Measurements from ENCODE around the gene PFKP.

Gene PFKP

DNA sequence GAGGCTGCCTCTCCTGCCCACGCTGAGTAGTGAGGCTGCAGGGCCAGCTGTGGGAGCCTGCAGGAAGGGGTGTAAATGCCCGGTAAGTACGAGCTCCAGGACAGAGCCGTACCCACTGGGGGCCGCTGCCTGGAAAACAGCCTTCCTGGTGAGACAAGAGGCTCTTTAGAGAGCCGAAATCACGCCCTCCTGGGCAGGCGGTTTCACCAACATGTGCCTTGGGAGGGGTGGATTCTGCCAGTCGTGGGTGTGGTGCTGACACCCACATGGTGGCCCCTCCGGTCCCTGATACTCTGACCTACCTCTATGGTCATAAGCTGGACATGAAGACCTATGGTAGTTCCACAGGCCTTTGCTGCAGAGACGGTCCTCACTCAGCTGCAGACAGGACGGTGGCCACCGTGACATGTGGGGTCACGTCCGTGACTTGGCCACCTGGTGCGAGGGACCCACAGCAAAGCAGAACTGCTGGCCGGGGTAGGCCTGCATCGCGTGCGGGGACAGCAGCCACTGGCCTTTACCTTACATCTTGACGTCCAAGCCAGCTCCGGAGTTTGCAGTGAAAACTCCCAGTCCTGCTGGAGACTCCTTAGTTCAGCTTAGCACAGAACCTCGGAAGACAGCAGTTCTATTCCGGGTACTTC, 58.3 kb downstream of the PFKP start:
- Histone ChIP-seq H3K9ac (ENCODE audit: low read depth, low read length) (no peak overlapping the region), H3K36me3 (ENCODE audit: control insufficient read depth, insufficient read depth, low read length) (peaks cover 71% of the 10 kb centered on the region), H3K9me3 (ENCODE audit: control insufficient read depth, insufficient read depth, low read length) (no peaks in the 10 kb centered on the region), H3K27me3 (ENCODE audit: control insufficient read depth, insufficient read depth, low read length) (no peaks in the 10 kb centered on the region), H3K4me3 (ENCODE audit: low read depth, low read length) (no peak overlapping the region), H3K4me1 (ENCODE audit: control insufficient read depth, insufficient read depth, low read length) (no peaks in the 10 kb centered on the region)

GRCh38 chr10:3126249-3126648, 58.9 kb downstream of the PFKP start:
- no peaks in the 10 kb centered on the region for H3K4me1 ChIP-seq (ENCODE audit: control insufficient read depth, insufficient read depth, low read length)
- H3K27me3 ChIP-seq (ENCODE audit: control insufficient read depth, insufficient read depth, low read length): no peaks in the 10 kb centered on the region
- peaks cover 68% of the 10 kb centered on the region for H3K36me3 ChIP-seq (ENCODE audit: control insufficient read depth, insufficient read depth, low read length)
- no peaks in the 10 kb centered on the region for H3K9me3 ChIP-seq (ENCODE audit: control insufficient read depth, insufficient read depth, low read length)
- no peak overlapping the region for H3K4me3 ChIP-seq (ENCODE audit: low read depth, low read length)
- H3K9ac ChIP-seq (ENCODE audit: low read depth, low read length): no peak overlapping the region

- no peak overlapping the region for H3K9ac ChIP-seq (ENCODE audit: low read depth, low read length)
- no peaks in the 10 kb centered on the region for H3K27me3 ChIP-seq (ENCODE audit: control insufficient read depth, insufficient read depth, low read length)
- peaks cover 70% of the 10 kb centered on the region for H3K36me3 ChIP-seq (ENCODE audit: control insufficient read depth, insufficient read depth, low read length)
- no peaks in the 10 kb centered on the region for H3K9me3 ChIP-seq (ENCODE audit: control insufficient read depth, insufficient read depth, low read length)
- H3K4me3 ChIP-seq (ENCODE audit: low read depth, low read length): no peak overlapping the region
- H3K4me1 ChIP-seq (ENCODE audit: control insufficient read depth, insufficient read depth, low read length): no peaks in the 10 kb centered on the region
Measured at GRCh38 chr10:3126741-3127346, 59.5 kb downstream of the PFKP start.

DNA sequence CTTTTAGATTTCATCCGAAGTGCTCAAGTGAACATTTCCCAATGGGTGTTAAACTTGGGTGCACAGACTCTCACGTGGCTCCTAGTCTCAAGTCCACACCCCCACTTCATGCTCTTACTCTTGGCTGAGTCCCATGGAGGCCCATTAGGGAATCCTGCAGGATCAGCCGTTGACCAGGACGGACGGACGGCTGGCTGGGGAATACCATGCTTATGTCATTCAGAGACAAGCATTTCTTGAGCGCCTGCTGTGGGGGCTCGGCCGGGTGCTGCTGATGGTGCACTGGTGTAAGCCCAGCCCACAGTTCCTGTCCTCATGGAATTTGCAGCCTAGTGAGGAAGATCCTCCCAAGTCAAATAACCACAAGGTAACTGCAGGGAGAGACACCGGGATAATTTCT, 60.6 kb downstream of the PFKP start:
- no peak overlapping the region for H3K4me3 ChIP-seq (ENCODE audit: low read depth, low read length)
- no peaks in the 10 kb centered on the region for H3K9me3 ChIP-seq (ENCODE audit: control insufficient read depth, insufficient read depth, low read length)
- no peaks in the 10 kb centered on the region for H3K27me3 ChIP-seq (ENCODE audit: control insufficient read depth, insufficient read depth, low read length)
- H3K4me1 ChIP-seq (ENCODE audit: control insufficient read depth, insufficient read depth, low read length): no peaks in the 10 kb centered on the region
- no peak overlapping the region for H3K9ac ChIP-seq (ENCODE audit: low read depth, low read length)
- H3K36me3 ChIP-seq (ENCODE audit: control insufficient read depth, insufficient read depth, low read length): peaks cover 71% of the 10 kb centered on the region

GRCh38 chr10:3128379-3129130, 61.2 kb downstream of the PFKP start:
- Histone ChIP-seq H3K4me1 (ENCODE audit: control insufficient read depth, insufficient read depth, low read length) (no peaks in the 10 kb centered on the region), H3K9ac (ENCODE audit: low read depth, low read length) (no peak overlapping the region), H3K9me3 (ENCODE audit: control insufficient read depth, insufficient read depth, low read length) (no peaks in the 10 kb centered on the region), H3K27me3 (ENCODE audit: control insufficient read depth, insufficient read depth, low read length) (no peaks in the 10 kb centered on the region), H3K4me3 (ENCODE audit: low read depth, low read length) (no peak overlapping the region), H3K36me3 (ENCODE audit: control insufficient read depth, insufficient read depth, low read length) (peaks cover 68% of the 10 kb centered on the region)

DNA sequence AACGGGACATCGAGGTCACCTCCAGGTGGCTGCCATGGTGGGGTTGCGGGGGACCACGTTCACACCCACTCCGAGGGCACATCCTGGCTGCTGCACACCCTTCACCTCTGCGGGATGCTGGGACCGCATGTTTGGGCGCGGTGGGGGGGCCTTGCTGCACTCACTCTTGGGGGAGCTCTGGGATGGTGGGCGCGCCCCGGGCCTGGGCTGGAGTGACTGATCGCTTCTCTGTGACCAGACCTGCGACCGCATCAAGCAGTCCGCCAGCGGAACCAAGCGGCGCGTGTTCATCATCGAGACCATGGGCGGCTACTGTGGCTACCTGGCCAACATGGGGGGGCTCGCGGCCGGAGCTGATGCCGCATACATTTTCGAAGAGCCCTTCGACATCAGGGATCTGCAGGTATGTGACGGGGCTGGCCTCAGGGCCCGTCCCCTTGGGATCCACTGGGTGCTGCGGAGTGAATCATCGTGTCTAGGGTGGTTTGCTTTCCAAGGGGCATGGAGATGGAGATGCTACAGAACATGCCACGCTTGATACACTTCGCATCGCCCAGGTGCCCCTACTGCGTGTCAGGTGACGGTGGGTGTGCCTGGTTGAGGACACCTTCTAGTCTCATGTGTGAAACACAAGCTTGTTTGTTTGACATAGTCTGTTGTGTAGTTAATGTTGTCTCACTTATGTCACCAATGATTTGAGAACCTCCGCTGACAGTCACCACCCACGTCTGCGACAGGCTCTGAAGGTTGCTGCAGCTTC, 62.4 kb downstream of the PFKP start:
- Histone ChIP-seq H3K9me3 (ENCODE audit: control insufficient read depth, insufficient read depth, low read length) (no peaks in the 10 kb centered on the region), H3K4me3 (ENCODE audit: low read depth, low read length) (no peak overlapping the region), H3K9ac (ENCODE audit: low read depth, low read length) (no peak overlapping the region), H3K27me3 (ENCODE audit: control insufficient read depth, insufficient read depth, low read length) (no peaks in the 10 kb centered on the region), H3K4me1 (ENCODE audit: control insufficient read depth, insufficient read depth, low read length) (no peaks in the 10 kb centered on the region), H3K36me3 (ENCODE audit: control insufficient read depth, insufficient read depth, low read length) (peaks cover 66% of the 10 kb centered on the region)

- peaks cover 56% of the 10 kb centered on the region for H3K36me3 ChIP-seq (ENCODE audit: control insufficient read depth, insufficient read depth, low read length)
Measured at GRCh38 chr10:3131098-3131497, 63.8 kb downstream of the PFKP start.

DNA sequence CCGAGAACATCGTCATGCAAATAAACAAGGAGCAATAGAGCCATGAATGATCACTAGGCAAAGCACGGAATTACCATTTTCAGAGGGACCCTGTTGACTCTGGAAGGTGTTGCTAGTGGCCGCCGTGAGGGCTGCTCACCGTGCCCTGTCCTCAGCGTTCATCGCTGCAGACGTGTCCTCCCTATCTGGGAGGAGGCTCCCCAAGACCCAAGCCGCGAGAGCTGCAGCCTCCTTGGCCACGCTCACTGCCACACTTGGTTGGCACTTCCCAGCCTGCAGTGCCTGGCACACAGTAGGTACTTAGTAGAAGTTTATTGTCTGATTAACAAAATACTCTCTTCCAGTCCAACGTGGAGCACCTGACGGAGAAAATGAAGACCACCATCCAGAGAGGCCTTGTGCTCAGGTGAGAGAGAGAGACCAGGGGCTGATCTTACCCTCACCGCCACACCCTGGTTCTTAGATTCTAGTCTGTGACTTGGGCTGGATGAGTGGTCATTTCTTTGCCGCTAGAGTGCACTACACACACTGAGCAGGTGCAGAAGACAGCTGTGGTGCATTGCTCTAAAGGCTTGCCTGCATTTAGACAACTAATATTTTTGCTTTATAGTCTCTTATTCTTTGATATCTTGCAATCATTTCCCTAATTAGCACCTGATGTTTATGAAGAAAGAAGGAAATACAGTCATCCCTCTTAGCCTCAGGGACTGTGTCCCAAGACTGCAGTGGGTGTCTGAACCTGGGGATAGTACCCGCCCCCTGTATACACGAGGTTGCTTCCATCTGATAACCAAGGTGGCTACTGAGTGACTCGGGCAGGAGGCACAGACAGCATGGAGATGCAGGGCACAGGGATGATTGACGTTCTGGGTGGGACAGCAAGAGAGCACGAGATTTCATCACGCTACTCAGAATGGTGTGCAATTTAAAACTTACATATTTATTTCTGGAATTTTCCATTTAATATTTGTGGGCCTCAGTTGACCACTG, 65.0 kb downstream of the PFKP start:
- H3K9me3 ChIP-seq (ENCODE audit: control insufficient read depth, insufficient read depth, low read length): no peaks in the 10 kb centered on the region
- no peak overlapping the region for H3K4me3 ChIP-seq (ENCODE audit: low read depth, low read length)
- no peak overlapping the region for H3K9ac ChIP-seq (ENCODE audit: low read depth, low read length)
- H3K27me3 ChIP-seq (ENCODE audit: control insufficient read depth, insufficient read depth, low read length): no peaks in the 10 kb centered on the region
- no peaks in the 10 kb centered on the region for H3K4me1 ChIP-seq (ENCODE audit: control insufficient read depth, insufficient read depth, low read length)
- peaks cover 56% of the 10 kb centered on the region for H3K36me3 ChIP-seq (ENCODE audit: control insufficient read depth, insufficient read depth, low read length)

More at GRCh38 chr10:3131098-3131497, 63.8 kb downstream of the PFKP start:
- Histone ChIP-seq H3K9ac (ENCODE audit: low read depth, low read length) (no peak overlapping the region), H3K4me3 (ENCODE audit: low read depth, low read length) (no peak overlapping the region), H3K9me3 (ENCODE audit: control insufficient read depth, insufficient read depth, low read length) (no peaks in the 10 kb centered on the region), H3K4me1 (ENCODE audit: control insufficient read depth, insufficient read depth, low read length) (no peaks in the 10 kb centered on the region), H3K27me3 (ENCODE audit: control insufficient read depth, insufficient read depth, low read length) (no peaks in the 10 kb centered on the region)

DNA sequence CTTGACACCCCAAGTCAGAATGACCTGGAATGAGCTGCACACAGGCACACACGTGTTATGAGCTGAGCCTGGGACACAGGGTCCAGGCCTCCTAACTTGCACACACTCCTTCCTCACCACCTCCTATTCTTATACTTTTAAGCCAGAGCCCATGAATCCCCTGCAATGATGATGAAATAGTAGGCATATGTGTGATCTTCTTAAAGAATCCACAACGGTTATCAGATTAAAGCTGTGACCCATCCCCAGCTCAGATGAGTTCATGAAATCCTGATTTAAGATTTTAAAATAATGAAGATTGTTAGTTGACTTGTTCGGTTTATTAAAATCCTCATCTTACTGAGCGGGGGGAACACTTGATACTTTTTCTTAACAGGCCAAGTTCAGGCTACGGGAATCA, 66.6 kb downstream of the PFKP start:
- Histone ChIP-seq H3K36me3 (ENCODE audit: control insufficient read depth, insufficient read depth, low read length) (peaks cover 69% of the 10 kb centered on the region), H3K9me3 (ENCODE audit: control insufficient read depth, insufficient read depth, low read length) (no peaks in the 10 kb centered on the region), H3K27me3 (ENCODE audit: control insufficient read depth, insufficient read depth, low read length) (no peaks in the 10 kb centered on the region), H3K4me3 (ENCODE audit: low read depth, low read length) (no peak overlapping the region), H3K4me1 (ENCODE audit: control insufficient read depth, insufficient read depth, low read length) (no peaks in the 10 kb centered on the region), H3K9ac (ENCODE audit: low read depth, low read length) (no peak overlapping the region)

- H3K9ac ChIP-seq (ENCODE audit: low read depth, low read length): no peak overlapping the region
- H3K4me1 ChIP-seq (ENCODE audit: control insufficient read depth, insufficient read depth, low read length): no peaks in the 10 kb centered on the region
- no peaks in the 10 kb centered on the region for H3K9me3 ChIP-seq (ENCODE audit: control insufficient read depth, insufficient read depth, low read length)
- H3K4me3 ChIP-seq (ENCODE audit: low read depth, low read length): no peak overlapping the region
- H3K27me3 ChIP-seq (ENCODE audit: control insufficient read depth, insufficient read depth, low read length): no peaks in the 10 kb centered on the region
- H3K36me3 ChIP-seq (ENCODE audit: control insufficient read depth, insufficient read depth, low read length): peaks cover 68% of the 10 kb centered on the region
Measured at GRCh38 chr10:3135006-3135405, 67.7 kb downstream of the PFKP start.

DNA sequence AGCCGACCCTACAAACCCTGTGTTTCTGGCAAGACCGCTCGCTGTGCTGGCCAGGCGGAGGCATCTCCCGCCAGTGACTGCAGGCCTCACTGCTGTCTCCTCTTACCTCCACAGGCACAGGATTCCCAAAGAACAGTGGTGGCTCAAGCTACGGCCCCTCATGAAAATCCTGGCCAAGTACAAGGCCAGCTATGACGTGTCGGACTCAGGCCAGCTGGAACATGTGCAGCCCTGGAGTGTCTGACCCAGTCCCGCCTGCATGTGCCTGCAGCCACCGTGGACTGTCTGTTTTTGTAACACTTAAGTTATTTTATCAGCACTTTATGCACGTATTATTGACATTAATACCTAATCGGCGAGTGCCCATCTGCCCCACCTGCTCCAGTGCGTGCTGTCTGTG, 69.0 kb downstream of the PFKP start:
- Histone ChIP-seq H3K9ac (ENCODE audit: low read depth, low read length) (no peak overlapping the region), H3K4me1 (ENCODE audit: control insufficient read depth, insufficient read depth, low read length) (no peaks in the 10 kb centered on the region), H3K9me3 (ENCODE audit: control insufficient read depth, insufficient read depth, low read length) (no peaks in the 10 kb centered on the region), H3K27me3 (ENCODE audit: control insufficient read depth, insufficient read depth, low read length) (no peaks in the 10 kb centered on the region), H3K4me3 (ENCODE audit: low read depth, low read length) (no peak overlapping the region), H3K36me3 (ENCODE audit: control insufficient read depth, insufficient read depth, low read length) (peaks cover 66% of the 10 kb centered on the region)

Data from iPS-15b (cell line).